Pancreas (tissue), 10 donors: ENCODE data around the gene SIL1. TPM values are rescaled to one million over a fixed set of nuclear protein-coding genes. Genes with fewer than 3 reads are reported as not detected.
A peak's percentile ranks its signal among the peaks of the same experiment; 100 is the strongest.

Experiments
- ATAC-seq, 4 donors: fragments of 200-7000 bp; cut with Tn5 transposase; one replicate each; pipeline versions ENCODE4 v1.8.0 to v1.9.1; 2020; ENCODE audit warnings: mild to moderate bottlenecking in 4 of 4, moderate library complexity in 4 of 4
- DNase-seq, 6 donors: peaks; one replicate each; pipeline ENCODE4 v3.0.0-alpha.2; 2020
- FAIRE-seq: peaks from 2 replicates; lab custom pipeline; 2012; peaks lifted over from hg19 to GRCh38; lab: Jason Lieb, UNC
- H3K27ac ChIP-seq, 4 donors: fragments of 200-600 bp; sonication (generic); 1 replicate in 3 of 4; 2 replicates in 1 of 4; pipeline versions ENCODE4 v1.5.0 to v1.8.0; 2020
- H3K27me3 ChIP-seq, 4 donors: fragments of 200-600 bp; one replicate each; pipeline ENCODE4 v1.8.0; 2021
- H3K36me3 ChIP-seq, 3 donors: fragments of 200-600 bp; sonication (generic) in 1 of 3; one replicate each; pipeline versions ENCODE4 v1.5.0 to v1.8.0; 2020 to 2021
- H3K4me1 ChIP-seq, 3 donors: fragments of 200-600 bp; one replicate each; pipeline ENCODE4 v1.8.0; 2021
- H3K4me3 ChIP-seq, 4 donors: fragments of 200-600 bp; sonication (generic) in 2 of 4; one replicate each; pipeline versions ENCODE4 v1.5.0 to v1.8.0; 2020 to 2021
- H3K9me3 ChIP-seq, 4 donors: fragments of 200-600 bp; one replicate each; pipeline ENCODE4 v1.8.0; 2021
- CTCF ChIP-seq, 4 donors: fragments of 200-600 bp; sonication (generic) in 3 of 4; IDR thresholded peaks; one replicate each; pipeline versions ENCODE4 v1.5.0 to v1.8.0; 2021; ENCODE audit warnings: antibody characterized with exemption in 4 of 4
- WGBS, 2 donors: extraction: QIAGEN DNeasy Blood & Tissue Kit; methylation state at CpG; one replicate each; pipeline ENCODE4 v1.1.7; 2013; 5-methylcytosine and 5-hydroxymethylcytosine counted together
- intact Hi-C, 3 donors: fragments of 100-400 bp; cut with DNase I; formaldehyde crosslinking; loops; one replicate each; pipeline versions ENCODE4 v1.11.1 to v1.14.2; 2022
- polyA plus RNA-seq, 2 donors: library from polyadenylated mRNA; stranded (reverse); fragments of 200-250 nt; gene quantifications; one replicate each; pipeline ENCODE4 v1.2.3, GENCODE V29; 2013
- total RNA-seq, 6 donors: library from RNA; stranded (reverse); fragmentation: NEBNext Ultra II Directional in 4 of 6; extraction: Animal tissue kit (Norgen Biotek cat#: 25700) in 4 of 6; gene quantifications; one replicate each; pipeline versions ENCODE4 v1.2.1 to v1.2.4, GENCODE V29; 2021 to 2023
- donor health status: healthy with polysubstance abuse.
- donor health status: DM: no; HTN: no; CAD: no; lungs with moderate emphysema.
- donor health status: DM: no; HTN: no; CAD: no.
- donor health status: control.
- donor health status: control.
- donor health status: Bipolar disorder and iron deficiency.
- donor health status: DM: yes; HTN: yes; CAD: no.
- donor health status: DM: no; HTN: no; CAD: no.
- donor health status: DM: no; HTN: no; CAD: no.
- donor health status: DM: yes; HTN: yes; CAD: no.

SIL1 gene
- total and polyA plus RNA-seq, 8 donors = 38.6 to 119 (median 55.0) TPM

GRCh38 chr5:139212906-139213305 lies 14.7 kb upstream of the SIL1 start:
- no peaks in the 10 kb centered on the region for H3K4me1 ChIP-seq
- no peaks in the 10 kb centered on the region for H3K9me3 ChIP-seq
- FAIRE-seq (no peak), ATAC-seq (no peak), DNase-seq (no peak)
- no peak overlapping the region for H3K27ac ChIP-seq
- no peaks in the 10 kb centered on the region for H3K27me3 ChIP-seq
- intact Hi-C loops = no loop called here
- no peaks in the 10 kb centered on the region for H3K36me3 ChIP-seq
- WGBS, 2 donors = 77 to 81% methylated on average over 2 of the region's 2 CpGs
- TF ChIP-seq CTCF (IDR thresholded peaks at IDR 0.05) = no peak
- no peak overlapping the region for H3K4me3 ChIP-seq

DNA sequence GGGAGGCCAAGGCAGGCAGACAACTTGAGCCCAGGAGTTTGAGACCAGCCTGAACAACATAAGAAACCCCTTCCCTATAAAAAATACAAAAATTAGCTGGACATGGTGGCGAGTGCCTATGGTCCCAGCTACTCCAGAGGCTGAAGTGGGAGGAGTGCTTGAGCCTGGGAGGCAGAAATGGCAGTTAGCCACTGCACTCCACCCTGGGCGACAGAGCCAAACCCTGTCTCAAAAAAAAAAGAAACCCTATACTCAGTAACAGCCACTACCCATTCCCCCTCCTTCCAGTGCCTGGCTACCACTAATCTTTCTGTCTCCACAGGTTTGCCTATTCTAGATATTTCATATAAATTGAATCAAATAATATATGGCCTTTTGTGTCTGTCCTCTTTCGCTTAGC lies 14.3 kb upstream of the SIL1 start:
- no peak for FAIRE-seq

GRCh38 chr5:139210585-139210984 lies 12.4 kb upstream of the SIL1 start:
- no peaks in the 10 kb centered on the region for H3K4me1 ChIP-seq
- H3K27me3 ChIP-seq = no peaks in the 10 kb centered on the region
- TF ChIP-seq CTCF (IDR thresholded peaks at IDR 0.05) = no peak
- intact Hi-C loops = no loop called here
- DNase-seq (peak in 1 of 6 donors; percentile 26), ATAC-seq (peak in 2 of 4 donors; percentile 35 to 62), FAIRE-seq (no peak)
- H3K36me3 ChIP-seq = no peaks in the 10 kb centered on the region
- no peak overlapping the region for H3K4me3 ChIP-seq
- 54 to 58% methylated on average over 4 of the region's 4 CpGs for WGBS, 2 donors
- no peaks in the 10 kb centered on the region for H3K9me3 ChIP-seq
- no peak overlapping the region for H3K27ac ChIP-seq

More for the DNA sequence above, 14.3 kb upstream of the SIL1 start:
- no peak overlapping the region for H3K4me3 ChIP-seq
- H3K9me3 ChIP-seq = no peaks in the 10 kb centered on the region
- 88 to 92% methylated on average over 3 of the region's 3 CpGs for whole genome bisulfite sequencing, 2 donors
- intact Hi-C loops = no loop called here
- no peak for TF ChIP-seq CTCF (IDR thresholded peaks at IDR 0.05)
- no peak overlapping the region for H3K27ac ChIP-seq
- DNase-seq (no peak), ATAC-seq (no peak)
- H3K27me3 ChIP-seq = no peaks in the 10 kb centered on the region
- H3K4me1 ChIP-seq = no peaks in the 10 kb centered on the region
- no peaks in the 10 kb centered on the region for H3K36me3 ChIP-seq

DNA sequence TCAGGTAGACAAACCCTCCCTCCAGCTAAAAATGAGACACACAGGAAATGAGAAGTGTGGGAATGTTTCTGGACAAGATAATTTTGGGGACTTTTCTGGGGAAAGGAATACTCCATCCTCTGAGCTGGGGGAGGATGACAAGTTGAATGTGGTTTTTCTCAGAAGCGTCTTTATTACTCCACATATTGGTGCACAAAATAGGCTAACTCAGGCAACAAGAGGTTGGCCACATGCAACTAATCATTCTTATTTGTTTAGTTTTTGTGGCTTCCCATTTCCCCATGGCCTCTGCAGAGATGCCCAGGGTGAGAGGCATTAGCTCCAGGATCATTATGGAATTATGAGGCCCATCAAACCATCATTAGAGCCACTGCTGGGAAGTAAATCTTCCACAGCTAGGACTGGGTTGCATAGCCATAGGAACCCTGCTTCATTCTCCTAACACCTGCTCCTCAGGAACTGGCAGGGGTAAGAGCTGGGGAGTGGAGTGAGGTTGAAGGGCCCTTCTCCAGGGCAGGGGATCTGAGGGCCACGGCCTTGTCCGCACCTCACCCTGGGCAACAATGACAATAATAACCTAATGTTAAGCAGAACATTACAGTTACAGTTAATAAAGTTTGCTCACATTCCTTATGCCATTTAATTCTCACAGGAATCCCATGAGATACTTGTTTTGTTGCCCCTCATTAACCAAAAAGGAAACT lies 9.3 kb upstream of the SIL1 start:
- ATAC-seq (no peak), FAIRE-seq (no peak), DNase-seq (no peak)
- Histone ChIP-seq H3K27me3 (no peaks in the 10 kb centered on the region), H3K36me3 (no peaks in the 10 kb centered on the region), H3K9me3 (no peaks in the 10 kb centered on the region), H3K4me1 (no peaks in the 10 kb centered on the region), H3K27ac (no peak overlapping the region), H3K4me3 (no peak overlapping the region)
- 91 to 98% methylated on average over 3 of the region's 3 CpGs for WGBS, 2 donors
- no peak for TF ChIP-seq CTCF (IDR thresholded peaks at IDR 0.05)
- intact Hi-C loops = no loop called here

DNA sequence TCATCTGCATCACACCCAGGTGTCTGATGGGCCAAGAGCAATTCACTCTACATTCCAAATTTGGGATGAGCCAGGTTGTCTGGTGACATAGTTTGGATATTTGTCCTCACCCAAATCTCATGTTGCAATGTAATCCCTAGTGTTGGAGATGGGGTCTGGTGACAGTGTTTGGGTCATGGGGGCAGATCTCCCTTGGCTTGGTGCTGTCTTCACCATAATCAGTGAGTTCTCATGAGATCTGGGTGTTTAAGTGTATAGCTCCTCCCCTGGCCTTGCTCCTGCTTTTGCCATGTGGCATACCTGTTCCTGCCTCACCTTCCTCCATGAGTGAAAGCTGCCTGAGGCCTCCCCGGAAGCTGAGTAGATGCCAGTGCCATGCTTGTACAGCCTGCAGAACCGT lies 7.4 kb upstream of the SIL1 start:
- no peak overlapping the region for H3K4me3 ChIP-seq
- TF ChIP-seq CTCF (IDR thresholded peaks at IDR 0.05) = no peak
- no peak overlapping the region for H3K27ac ChIP-seq
- no peaks in the 10 kb centered on the region for H3K9me3 ChIP-seq
- H3K27me3 ChIP-seq = no peaks in the 10 kb centered on the region
- no peak for DNase-seq
- no peak for ATAC-seq
- no peaks in the 10 kb centered on the region for H3K4me1 ChIP-seq
- H3K36me3 ChIP-seq = no peaks in the 10 kb centered on the region
- intact Hi-C loops = no loop called here
- FAIRE-seq = no peak
- WGBS, 2 donors = 82 to 88% methylated on average over 2 of the region's 2 CpGs
